NCI-H226 (cell line): ENCODE data around the gene PERCC1.

Source experiments
- DNase-seq: peaks from one replicate; pipeline ENCODE4 v3.0.0-alpha.2; 2015

Gene PERCC1

GRCh38 chr16:1413684-1414531 is 17.0 kb upstream of the PERCC1 start:
- DNase-seq, result peak; percentile 24

GRCh38 chr16:1414532-1415260 is 16.2 kb upstream of the PERCC1 start, which contains the start of gene UNKL:
Gene UNKL (minus strand): TSS chr16:1414704. CDS start chr16:1414691, 13 bp downstream.
- DNase-seq, result no peak

GRCh38 chr16:1416521-1416941 is 14.3 kb upstream of the PERCC1 start:
- DNase-seq, result peak; percentile 22

- DNase-seq, result no peak
Observed at GRCh38 chr16:1420111-1420539, 10.8 kb upstream of the PERCC1 start.

GRCh38 chr16:1422076-1422475 is 8.8 kb upstream of the PERCC1 start:
- no peak for DNase-seq

- no peak for DNase-seq
Observed at GRCh38 chr16:1424028-1424427, 6.8 kb upstream of the PERCC1 start.

GRCh38 chr16:1425616-1426370 is 5.1 kb upstream of the PERCC1 start:
- no peak for DNase-seq

- DNase-seq, result no peak
Observed at GRCh38 chr16:1426734-1427471, 4.0 kb upstream of the PERCC1 start.

- no peak for DNase-seq
Observed at GRCh38 chr16:1427473-1428461, 3.1 kb upstream of the PERCC1 start.

- DNase-seq, result no peak
Observed at GRCh38 chr16:1428511-1428910, 2.4 kb upstream of the PERCC1 start.

- DNase-seq, result no peak
Observed at GRCh38 chr16:1429012-1429411, 1.9 kb upstream of the PERCC1 start.

- DNase-seq, result no peak
Observed at GRCh38 chr16:1429631-1430030, 1.2 kb upstream of the PERCC1 start.

GRCh38 chr16:1430214-1430758 is 592 bp upstream of the PERCC1 start:
- no peak for DNase-seq

- DNase-seq, result no peak
Observed at GRCh38 chr16:1431497-1432270, 806 bp downstream of the PERCC1 start.

- no peak for DNase-seq
Observed at GRCh38 chr16:1432388-1433262, 1.7 kb downstream of the PERCC1 start.

- DNase-seq, result no peak
Observed at GRCh38 chr16:1433263-1433560, 2.3 kb downstream of the PERCC1 start.

- DNase-seq, result no peak
Observed at GRCh38 chr16:1433756-1434155, 2.9 kb downstream of the PERCC1 start.

GRCh38 chr16:1434644-1435592 is 4.0 kb downstream of the PERCC1 start:
- no peak for DNase-seq
